H1 (cell line): ENCODE results near the gene SPOCK1. TPM values are rescaled to one million over a fixed set of nuclear protein-coding genes. Genes with fewer than 3 reads are reported as not detected.

Source experiments
- CTCF ChIA-PET: fragments of 300-600 bp; sonication (Branson Sonifier 250); formaldehyde crosslinking; loops from one replicate; lab custom pipeline; 2021; ENCODE audit not compliant: partially characterized antibody; lab: Charles Lee
- POLR2A ChIA-PET: fragments of 300-600 bp; sonication (Branson Sonifier 250); formaldehyde crosslinking; loops from one replicate; lab custom pipeline; 2021; ENCODE audit warnings: inconsistent platforms; ENCODE audit not compliant: partially characterized antibody; lab: Charles Lee
- DNase-seq, 2 experiments: peaks; one replicate each; pipeline versions ENCODE4 v3.0.0 to v3.0.0-alpha.2; 2010 to 2022; ENCODE audit warnings: low spot score in 2 of 2, low read depth in 1 of 2, mixed read lengths in 1 of 2
- FAIRE-seq: peaks from 2 replicates; lab custom pipeline; 2011; peaks lifted over from hg19 to GRCh38; lab: Jason Lieb, UNC
- H2AFZ ChIP-seq: 2 replicates; pipeline ENCODE4 v1.8.1; 2012; ENCODE audit warnings: low read length, inconsistent platforms
- H2AK5ac ChIP-seq: 2 replicates; pipeline ENCODE4 v1.6.1; 2013; ENCODE audit warnings: low read depth, low read length
- H2BK120ac ChIP-seq: replicated peaks from 2 replicates; pipeline ENCODE3; 2013; ENCODE audit warnings: low read depth, low read length, inconsistent platforms
- H2BK12ac ChIP-seq: 2 replicates; pipeline ENCODE4 v1.6.1; 2013; ENCODE audit warnings: low read depth, low read length
- H2BK15ac ChIP-seq: 2 replicates; pipeline ENCODE4 v1.6.1; 2013; ENCODE audit warnings: low read length
- H2BK20ac ChIP-seq: 2 replicates; pipeline ENCODE4 v1.6.1; 2013; ENCODE audit warnings: low read length
- H2BK5ac ChIP-seq: 2 replicates; pipeline ENCODE4 v1.6.1; 2013; ENCODE audit warnings: low read depth, low read length
- H3K14ac ChIP-seq: 2 replicates; pipeline ENCODE4 v1.6.1; 2013; ENCODE audit warnings: inconsistent platforms; ENCODE audit not compliant: insufficient read length
- H3K18ac ChIP-seq: 2 replicates; pipeline ENCODE4 v1.6.1; 2013; ENCODE audit warnings: low read length; ENCODE audit errors: extremely low read depth
- H3K23ac ChIP-seq: 2 replicates; pipeline ENCODE4 v1.6.1; 2013; ENCODE audit warnings: inconsistent platforms; ENCODE audit not compliant: insufficient read length
- H3K23me2 ChIP-seq: 2 replicates; pipeline ENCODE4 v1.6.1; 2013; ENCODE audit warnings: low read depth, low read length
- H3K27ac ChIP-seq: 2 replicates; pipeline ENCODE4 v1.6.1; 2011; ENCODE audit warnings: low read depth, low read length, inconsistent platforms
- H3K27me3 ChIP-seq, 4 experiments: replicated peaks in 1 of 4; 1 replicate in 1 of 4; 2 replicates in 3 of 4; pipeline versions ENCODE4 v1.6.1 to v1.8.1; 2011 to 2013; ENCODE audit warnings: low read length in 3 of 4, mild to moderate bottlenecking in 3 of 4, inconsistent platforms in 2 of 4, mixed read lengths in 2 of 4, moderate library complexity in 1 of 4; ENCODE audit not compliant: control insufficient read depth in 3 of 4, insufficient read depth in 3 of 4; ENCODE audit errors: extremely low read depth in 1 of 4
- H3K36me3 ChIP-seq, 4 experiments: 2 replicates each; pipeline versions ENCODE4 v1.6.1 to v1.8.1; 2011 to 2013; ENCODE audit warnings: mild to moderate bottlenecking in 4 of 4, low read length in 3 of 4, moderate library complexity in 2 of 4, control low read depth in 1 of 4, inconsistent platforms in 1 of 4; ENCODE audit not compliant: insufficient read depth in 4 of 4, control insufficient read depth in 2 of 4
- H3K4ac ChIP-seq: replicated peaks from 2 replicates; pipeline ENCODE3; 2013; ENCODE audit warnings: low read length, low read depth, mixed read lengths, inconsistent platforms; ENCODE audit not compliant: insufficient read length
- H3K4me1 ChIP-seq, 4 experiments: replicated peaks in 1 of 4; 1 replicate in 1 of 4; 2 replicates in 3 of 4; pipeline versions ENCODE4 v1.6.1 to v1.8.1; 2011 to 2013; ENCODE audit warnings: low read length in 3 of 4, inconsistent platforms in 2 of 4, mixed read lengths in 1 of 4; ENCODE audit not compliant: insufficient read depth in 4 of 4, control insufficient read depth in 3 of 4
- H3K4me2 ChIP-seq, 2 experiments: 2 replicates each; pipeline versions ENCODE4 v1.6.1 to v1.8.1; 2011 to 2013; ENCODE audit warnings: low read depth in 2 of 2, low read length in 2 of 2, control low read depth in 1 of 2, inconsistent platforms in 1 of 2, mild to moderate bottlenecking in 1 of 2; ENCODE audit not compliant: insufficient read depth in 1 of 2
- H3K4me3 ChIP-seq, 4 experiments: fragments of 200-600, 300-600 bp in 1 of 4; sonication (generic), shearing (Covaris generic), sonication (Bioruptor Twin) in 1 of 4; 2 replicates each; pipeline versions ENCODE4 v1.5.1 to v1.8.1; 2011 to 2016; ENCODE audit warnings: low read length in 4 of 4, low read depth in 3 of 4, control low read depth in 2 of 4, inconsistent platforms in 2 of 4, mild to moderate bottlenecking in 2 of 4, mixed read lengths in 1 of 4, moderate library complexity in 1 of 4; ENCODE audit not compliant: insufficient read depth in 2 of 4; ENCODE audit errors: extremely low read depth in 1 of 4
- H3K56ac ChIP-seq: replicated peaks from 2 replicates; pipeline ENCODE3; 2013; ENCODE audit warnings: low read depth, mild to moderate bottlenecking, mixed read lengths, low read length, inconsistent platforms; ENCODE audit not compliant: insufficient read length
- H3K79me1 ChIP-seq: 2 replicates; pipeline ENCODE4 v1.6.1; 2013; ENCODE audit warnings: low read depth, low read length, control low read depth
- H3K79me2 ChIP-seq, 2 experiments: 2 replicates each; pipeline versions ENCODE4 v1.6.1 to v1.8.1; 2012 to 2013; ENCODE audit warnings: low read length in 2 of 2, mild to moderate bottlenecking in 2 of 2, inconsistent platforms in 1 of 2; ENCODE audit not compliant: insufficient read depth in 2 of 2, control insufficient read depth in 1 of 2
- H3K9ac ChIP-seq, 4 experiments: replicated peaks in 1 of 4; 1 replicate in 1 of 4; 2 replicates in 3 of 4; pipeline versions ENCODE4 v1.6.1 to v1.8.1; 2011 to 2013; ENCODE audit warnings: low read depth in 3 of 4, low read length in 3 of 4, control low read depth in 2 of 4, mild to moderate bottlenecking in 2 of 4, moderate library complexity in 2 of 4, inconsistent platforms in 1 of 4; ENCODE audit errors: extremely low read depth in 1 of 4
- H3K9me3 ChIP-seq, 2 experiments: 2 replicates each; pipeline versions ENCODE4 v1.6.1 to v1.8.1; 2012 to 2013; ENCODE audit warnings: mild to moderate bottlenecking in 2 of 2, moderate library complexity in 2 of 2, control low read depth in 1 of 2, inconsistent platforms in 1 of 2, low read depth in 1 of 2, low read length in 1 of 2, mixed read lengths in 1 of 2; ENCODE audit not compliant: insufficient read depth in 2 of 2
- H4K20me1 ChIP-seq, 2 experiments: replicated peaks in 1 of 2; 2 replicates each; pipeline versions ENCODE3 to v1.8.1; 2011 to 2013; ENCODE audit warnings: inconsistent platforms in 2 of 2, low read length in 2 of 2, mild to moderate bottlenecking in 1 of 2; ENCODE audit not compliant: insufficient read depth in 2 of 2, control insufficient read depth in 1 of 2
- H4K5ac ChIP-seq: 2 replicates; pipeline ENCODE4 v1.6.1; 2013; ENCODE audit warnings: low read length, low read depth, mixed read lengths, inconsistent platforms; ENCODE audit not compliant: insufficient read length
- H4K8ac ChIP-seq: 2 replicates; pipeline ENCODE4 v1.8.0; 2013; ENCODE audit warnings: mild to moderate bottlenecking, moderate library complexity, low read length, inconsistent platforms; ENCODE audit not compliant: insufficient read depth; ENCODE audit errors: extremely low read depth
- H4K91ac ChIP-seq: replicated peaks from 2 replicates; pipeline ENCODE3; 2013; ENCODE audit warnings: low read length, mixed read lengths, inconsistent platforms; ENCODE audit not compliant: insufficient read length
- CTCF ChIP-seq, 3 experiments: IDR thresholded peaks; 1 replicate in 2 of 3; 2 replicates in 1 of 3; pipeline versions ENCODE4 v1.5.1 to v1.6.1; 2011; ENCODE audit warnings: low read length in 3 of 3, mild to moderate bottlenecking in 3 of 3, inconsistent platforms in 2 of 3, low read depth in 1 of 3, moderate library complexity in 1 of 3; ENCODE audit not compliant: insufficient read depth in 1 of 3; ENCODE audit errors: control extremely low read depth in 1 of 3
- MAX ChIP-seq: IDR thresholded peaks from 2 replicates; pipeline ENCODE4 v1.6.1; 2012; ENCODE audit warnings: inconsistent platforms
- POLR2A ChIP-seq, 2 experiments: IDR thresholded peaks; 1 replicate in 1 of 2; 2 replicates in 1 of 2; pipeline ENCODE4 v1.6.1; 2011; ENCODE audit warnings: low read depth in 2 of 2, low read length in 2 of 2, mild to moderate bottlenecking in 2 of 2; ENCODE audit errors: control extremely low read depth in 1 of 2
- RAD21 ChIP-seq, 2 experiments: IDR thresholded peaks in 1 of 2; conservative IDR thresholded peaks in 1 of 2; 2 replicates each; pipeline ENCODE4 v1.6.1; 2011; ENCODE audit warnings: low read depth in 2 of 2, low read length in 2 of 2, improper control_type of control experiment in 1 of 2, inconsistent platforms in 1 of 2, mild to moderate bottlenecking in 1 of 2, moderate library complexity in 1 of 2
- TAF1 ChIP-seq: IDR thresholded peaks from 2 replicates; pipeline ENCODE4 v1.6.1; 2011; ENCODE audit warnings: mild to moderate bottlenecking, low read depth, low read length
- TBP ChIP-seq: IDR thresholded peaks from 2 replicates; pipeline ENCODE4 v1.6.1; 2011; ENCODE audit warnings: low read depth, low read length, improper control_type of control experiment
- WGBS, 2 experiments: shearing (Covaris generic) in 1 of 2; methylation state at CpG; one replicate each; pipeline versions ENCODE4 v1.1.6 to v1.1.7; 2013 to 2015; ENCODE audit warnings: low lambda C conversion rate in 2 of 2, mixed read lengths in 2 of 2, inconsistent platforms in 1 of 2, low coverage in 1 of 2, missing lambda C conversion rate in 1 of 2; ENCODE audit not compliant: insufficient replicate concordance in 2 of 2, insufficient coverage in 1 of 2, insufficient read length in 1 of 2; ENCODE audit errors: extremely low coverage in 1 of 2, missing lambda C conversion rate in 1 of 2; 5-methylcytosine and 5-hydroxymethylcytosine counted together
- long read RNA-seq, 2 experiments: library from RNA in 1 of 2; library from capped mRNA in 1 of 2; stranded (forward); transcript quantifications; one replicate each; pipeline ENCODE4 v2.0.0, GENCODE V29; 2021; ENCODE audit warnings: inconsistent platforms in 1 of 2
- polyA minus RNA-seq, 3 experiments: library from RNA; depleted of rRNA, polyadenylated mRNA; stranded (reverse); fragments of >200 nt; gene quantifications; 1 replicate in 2 of 3; 2 replicates in 1 of 3; pipeline ENCODE4 v1.2.3, GENCODE V29; 2011
- polyA plus RNA-seq, 7 experiments: library from polyadenylated mRNA; depleted of rRNA in 3 of 7; stranded (reverse) in 5 of 7; unstranded in 2 of 7; fragments of >200 nt in 5 of 7; fragments of 200-250 nt in 2 of 7; gene quantifications; 1 replicate in 5 of 7; 2 replicates in 1 of 7; 4 replicates in 1 of 7; pipeline versions ENCODE4 v1.2.1 to v1.2.3, GENCODE V29; 2011 to 2013; ENCODE audit warnings: missing spikeins in 2 of 7, mixed read lengths in 2 of 7
- total RNA-seq: library from RNA; stranded (reverse); fragmentation: NEBNext Ultra II Directional; extraction: Animal tissue kit (Norgen Biotek cat#: 25700); gene quantifications from 2 replicates; pipeline ENCODE4 v1.2.1, GENCODE V29; 2021

Gene SPOCK1
- total RNA-seq (14.0 and 18.1 TPM in 2 replicates), polyA plus RNA-seq (2011; rRNA removed) (6.9 and 7.3 TPM in 2 replicates), polyA minus RNA-seq (2011; rRNA and poly(A)+ RNA removed) (28.4 and 30.8 TPM in 2 replicates)
- 7.1 TPM for polyA plus RNA-seq (2011; cell fraction: cytosol; rRNA removed)
- 27.7 TPM for polyA plus RNA-seq (2011; cell fraction: nucleus; rRNA removed)
- polyA plus RNA-seq (2012, experiment 1 of 2) = 10.6 to 21.1 TPM (median 14.2 TPM) in 4 replicates
- 0.85 TPM for polyA plus RNA-seq (2012, experiment 2 of 2)
- 15.8 TPM for polyA plus RNA-seq (2013, experiment 1 of 2)
- polyA plus RNA-seq (2013, experiment 2 of 2) = 16.4 TPM
- 13.1 TPM for polyA minus RNA-seq (2011; cell fraction: cytosol; rRNA and poly(A)+ RNA removed)
- 19.7 TPM for polyA minus RNA-seq (2011; cell fraction: nucleus; rRNA and poly(A)+ RNA removed)
- long read RNA-seq, experiment 1, partial matches to known transcripts = 0 of 9 reads
- long read RNA-seq, experiment 1, other reads (novel, unspliced or antisense) = 9 of 9 reads
- long read RNA-seq, experiment 2 = 0 reads

- Histone ChIP-seq H3K4ac (no peak within 1 kb of the TSS), H3K14ac (no peak within 1 kb of the TSS), H2BK15ac (no peak within 1 kb of the TSS), H4K5ac (no peak within 1 kb of the TSS), H3K4me3 (peak within 1 kb of the TSS; percentile 50 to 93 (median 74)), H3K79me2 (no peaks in the 10 kb centered on the region), H2BK12ac (no peak within 1 kb of the TSS), H3K9me3 (no peaks in the 10 kb centered on the region), H2BK120ac (no peak within 1 kb of the TSS), H4K20me1 (peaks cover 0 to 2% of the 10 kb centered on the region in 2 experiments), H3K27me3 (peaks cover 11 to 25% (median 18%) of the 10 kb centered on the region in 4 experiments), H4K91ac (no peak within 1 kb of the TSS), H3K23me2 (peaks cover 5% of the 10 kb centered on the region; the same call in 1 of the 2 replicates), H2AFZ (peak within 1 kb of the TSS; percentile 86), H2BK20ac (no peak within 1 kb of the TSS), H3K56ac (peak within 1 kb of the TSS; percentile 65), H4K8ac (peak within 1 kb of the TSS; percentile 74), H3K4me2 (peak within 1 kb of the TSS; percentile 61 to 90), H3K36me3 (no peaks in the 10 kb centered on the region), H3K9ac (no peak within 1 kb of the TSS; a peak in 1 of 7 replicates), H3K79me1 (no peaks in the 10 kb centered on the region), H3K23ac (no peak within 1 kb of the TSS), H2BK5ac (no peak within 1 kb of the TSS), H2AK5ac (no peak within 1 kb of the TSS), H3K27ac (no peak within 1 kb of the TSS), H3K18ac (no peak within 1 kb of the TSS; the same call in none of the 2 replicates), H3K4me1 (no peaks in the 10 kb centered on the region; a peak in 1 of 7 replicates)
- ChIA-PET POLR2A (no interaction called here), CTCF (interaction anchor here (0.8 to 4.6 kb wide), 10 partner anchors 10 to 696 kb away, joined by 3 to 47 read pairs (median 4); no protein-coding TSS in a partner anchor)
- FAIRE-seq (no peak), DNase-seq (peak; percentile 27 to 87)
- WGBS, 2 experiments = 3% methylated on average over 38 of the region's 78 CpGs; no CpG with 5 or more reads in 1 of the 2 experiments
- TF ChIP-seq TBP (peak; percentile 85), MAX (peak; percentile 34; the same call in 1 of the 2 replicates), CTCF (IDR thresholded peaks at IDR 0.05; ENCODE audit: control extremely low read depth in 1 of 3, insufficient read depth in 1 of 3, low read depth in 1 of 3, low read length in 3 of 3) (peak; percentile 70 to 85 (median 75)), RAD21 (IDR thresholded peaks at IDR 0.05 in 1 of 2, conservative IDR thresholded peaks at IDR 0.05 in 1 of 2; ENCODE audit: low read depth in 2 of 2, low read length in 2 of 2) (peak; percentile 67 to 82), POLR2A (IDR thresholded peaks at IDR 0.05; ENCODE audit: control extremely low read depth in 1 of 2, low read depth in 2 of 2, low read length in 2 of 2) (0 out of 3 replicates have a peak, but pooled peaks of 1 of the 2 experiments have one; percentile 32), TAF1 (peak; percentile 77)
Measured at GRCh38 chr5:137498736-137499505, at the start of gene SPOCK1. TSS of gene SPOCK1 (minus strand) at chr5:137499326.
